KOPT-K1 (cell line): ENCODE data around the gene DYNC1H1.
A peak's percentile ranks its signal among the peaks of the same experiment; 100 is the strongest.
"Not testable (repeated sequence)": the region's sequence is repeated elsewhere in the genome, so short reads cannot be mapped to it uniquely, and the experiment has no call there.

ENCODE experiments used
- H3K27ac ChIP-seq: fragments of 200-600 bp; sonication (generic); 2 replicates; pipeline ENCODE4 v1.5.1; 2016; ENCODE audit warnings: antibody characterized with exemption, mild to moderate bottlenecking, low read depth, low read length; ENCODE audit not compliant: poor library complexity, severe bottlenecking
- H3K36me3 ChIP-seq: fragments of 200-600 bp; sonication (generic); 2 replicates; pipeline ENCODE4 v1.5.1; 2017; ENCODE audit warnings: antibody characterized with exemption, mild to moderate bottlenecking, low read length, moderate library complexity; ENCODE audit not compliant: insufficient read depth
- H3K9me3 ChIP-seq: fragments of 200-600 bp; sonication (generic); 2 replicates; pipeline ENCODE4 v1.5.1; 2017; ENCODE audit warnings: antibody characterized with exemption, low read length, mild to moderate bottlenecking; ENCODE audit not compliant: insufficient read depth, poor library complexity, severe bottlenecking

DYNC1H1 gene

DNA sequence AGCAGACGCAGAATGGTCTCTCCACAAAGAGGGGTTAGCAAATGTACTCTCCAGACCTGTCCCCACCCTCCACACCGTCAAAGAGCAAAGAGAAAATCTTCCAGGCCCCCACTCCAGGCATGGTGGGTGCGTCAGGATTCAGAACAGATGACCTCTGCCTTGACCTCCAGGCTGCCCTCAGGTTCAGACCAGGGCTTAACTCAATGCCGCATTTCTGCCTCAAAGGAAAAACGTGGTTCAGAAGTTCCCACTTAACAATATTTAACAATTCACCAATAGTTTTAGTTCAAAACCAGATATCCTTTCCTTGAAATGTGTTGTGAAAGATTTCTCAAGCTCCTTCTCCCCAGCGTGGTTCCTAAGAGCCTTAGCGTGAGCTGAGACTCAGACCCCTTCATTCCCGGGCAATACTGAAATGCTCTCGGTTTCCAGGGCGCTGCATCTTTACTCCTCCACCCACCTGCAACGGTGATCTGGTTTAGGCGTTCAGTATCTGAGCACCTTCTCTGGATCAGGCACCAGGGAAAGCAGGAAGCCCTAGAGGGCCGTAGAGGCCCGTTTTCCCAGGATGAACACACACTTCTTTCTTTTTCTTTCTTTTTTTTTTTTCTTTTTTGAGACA lies 99.5 kb downstream of the DYNC1H1 start:
- Histone ChIP-seq H3K27ac (no peak overlapping the region), H3K9me3 (no peaks in the 10 kb centered on the region)

GRCh38 chr14:102064590-102064989 lies 100.2 kb downstream of the DYNC1H1 start:
- H3K9me3 ChIP-seq, H3K27ac ChIP-seq, H3K36me3 ChIP-seq: not testable (repeated sequence)

More for the DNA sequence above, 99.5 kb downstream of the DYNC1H1 start:
- no peaks in the 10 kb centered on the region for H3K36me3 ChIP-seq

- H3K9me3 ChIP-seq = no peaks in the 10 kb centered on the region
- H3K36me3 ChIP-seq = no peaks in the 10 kb centered on the region
- H3K27ac ChIP-seq = no peak overlapping the region
Measured at GRCh38 chr14:102066041-102066451, 101.7 kb downstream of the DYNC1H1 start.

DNA sequence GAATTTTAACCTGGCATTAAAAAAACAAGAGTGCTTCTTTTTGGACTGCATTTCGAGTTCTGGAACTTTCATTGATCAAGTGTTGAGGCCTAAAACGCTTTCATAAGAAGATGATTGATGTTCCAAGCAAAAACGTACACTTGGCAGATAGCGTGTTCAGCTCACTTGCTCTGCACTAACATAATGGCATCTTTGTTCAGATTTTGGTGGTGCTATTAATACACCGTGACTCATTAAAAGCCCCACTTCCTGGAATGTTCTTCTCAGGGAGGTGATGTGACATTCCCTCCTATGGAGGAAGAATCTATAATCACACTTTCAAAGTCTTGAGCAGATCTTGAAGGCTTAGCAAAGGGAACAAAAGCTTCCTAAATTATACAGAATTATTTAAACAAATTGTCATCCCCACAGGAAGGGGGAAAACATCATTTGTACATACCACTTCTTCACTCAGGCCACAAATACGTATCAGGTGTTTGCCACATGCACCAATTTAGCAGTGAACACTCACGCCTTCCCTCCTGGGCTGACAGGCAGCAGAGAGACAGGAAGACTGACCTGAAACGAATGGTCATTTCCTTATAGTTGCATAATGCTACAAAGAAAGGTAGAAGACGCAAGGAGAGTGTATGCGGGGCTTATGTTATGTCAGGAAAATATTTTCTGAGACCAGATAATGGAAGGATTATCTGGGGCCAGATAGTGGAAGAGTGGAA lies 107.1 kb downstream of the DYNC1H1 start:
- no peak overlapping the region for H3K27ac ChIP-seq
- H3K36me3 ChIP-seq = peaks cover under 1% of the 10 kb centered on the region; the same call in 1 of the 2 replicates
- H3K9me3 ChIP-seq = no peaks in the 10 kb centered on the region

GRCh38 chr14:102074415-102074964 lies 110.1 kb downstream of the DYNC1H1 start:
- H3K9me3 ChIP-seq = no peaks in the 10 kb centered on the region
- peaks cover 31% of the 10 kb centered on the region for H3K36me3 ChIP-seq
- no peak overlapping the region for H3K27ac ChIP-seq

- Histone ChIP-seq H3K36me3 (peaks cover 37% of the 10 kb centered on the region), H3K27ac (no peak overlapping the region), H3K9me3 (no peaks in the 10 kb centered on the region)
Measured at GRCh38 chr14:102075155-102075554, 110.8 kb downstream of the DYNC1H1 start.

DNA sequence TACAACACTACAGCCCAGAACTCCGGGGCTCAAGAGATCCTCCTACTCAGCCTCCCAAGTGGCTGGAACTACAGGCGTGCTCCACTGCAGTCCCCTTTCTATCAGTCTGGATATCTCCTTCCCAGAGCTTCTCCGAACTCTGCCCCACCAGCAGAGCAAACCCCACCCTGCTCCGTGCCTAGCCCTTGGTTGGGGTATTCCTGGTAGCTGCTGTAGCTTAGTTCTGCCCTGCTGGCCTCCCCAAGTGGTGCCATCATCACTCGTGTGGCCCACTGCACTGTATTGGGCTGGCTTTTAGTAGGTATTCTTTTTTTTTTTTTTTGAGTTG lies 113.0 kb downstream of the DYNC1H1 start:
- Histone ChIP-seq H3K27ac (no peak overlapping the region), H3K9me3 (no peaks in the 10 kb centered on the region), H3K36me3 (peaks cover 59% of the 10 kb centered on the region)

- H3K36me3 ChIP-seq = peaks cover 69% of the 10 kb centered on the region
- not testable (repeated sequence) for H3K9me3 ChIP-seq, H3K27ac ChIP-seq
Measured at GRCh38 chr14:102078361-102078791, 114.0 kb downstream of the DYNC1H1 start.

DNA sequence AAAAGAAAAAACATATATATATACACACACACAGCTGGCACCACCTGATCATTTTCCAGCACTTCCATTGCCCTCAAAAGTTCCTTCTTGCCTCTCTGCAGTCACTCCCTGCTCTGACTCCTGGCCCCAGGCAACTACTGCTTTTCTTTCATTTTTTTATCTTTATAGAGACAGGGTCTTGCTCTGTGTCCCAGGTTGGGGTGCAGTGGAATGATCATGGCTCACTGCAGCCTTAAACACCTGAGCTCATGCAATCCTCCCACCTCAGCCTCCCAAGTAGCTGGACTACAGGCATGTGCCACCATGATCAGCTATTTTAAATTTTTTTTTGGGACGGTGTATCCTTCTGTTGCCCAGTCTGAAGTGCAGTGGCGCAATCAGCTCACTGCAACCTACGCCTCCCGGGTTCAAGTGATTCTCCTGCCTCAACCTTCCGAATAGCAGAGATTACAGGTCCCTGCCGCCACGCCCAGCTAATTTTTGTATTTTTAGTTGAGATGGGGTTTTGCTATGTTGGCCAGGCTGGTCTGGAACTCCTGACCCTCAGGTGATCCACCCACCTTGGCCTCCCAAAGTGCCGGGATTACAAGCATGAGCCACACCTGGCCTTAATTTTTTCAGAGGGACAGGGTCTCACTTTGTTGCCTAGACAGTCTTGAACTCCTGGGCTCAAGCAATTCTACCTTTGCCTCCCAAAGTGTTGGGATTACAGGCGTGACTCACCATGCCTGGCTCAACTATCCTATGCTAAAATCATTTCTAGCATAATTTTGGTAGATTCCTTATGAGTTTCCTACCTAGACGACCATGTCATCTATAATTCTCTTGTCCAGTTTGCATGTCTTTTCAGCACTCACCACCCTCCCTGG lies 114.7 kb downstream of the DYNC1H1 start:
- peaks cover 76% of the 10 kb centered on the region for H3K36me3 ChIP-seq
- no peak overlapping the region for H3K27ac ChIP-seq
- H3K9me3 ChIP-seq = no peaks in the 10 kb centered on the region

DNA sequence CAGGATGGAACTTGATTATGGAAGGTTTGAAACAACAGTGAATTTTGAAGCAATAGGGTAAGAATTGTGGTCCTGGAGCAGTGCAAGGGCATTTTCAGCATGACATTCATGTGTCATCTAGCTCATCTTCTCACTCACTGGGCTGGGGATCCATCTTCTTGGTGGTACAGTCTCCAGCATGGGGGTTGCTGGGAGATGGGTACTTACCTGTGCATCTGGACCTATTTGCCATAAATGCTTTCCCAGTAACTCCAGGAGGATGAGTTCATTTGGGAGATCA lies 115.3 kb downstream of the DYNC1H1 start:
- peaks cover 82% of the 10 kb centered on the region for H3K36me3 ChIP-seq
- H3K9me3 ChIP-seq = no peaks in the 10 kb centered on the region
- no peak overlapping the region for H3K27ac ChIP-seq

- H3K36me3 ChIP-seq = peaks cover 90% of the 10 kb centered on the region
- no peak overlapping the region for H3K27ac ChIP-seq
Measured at GRCh38 chr14:102080183-102081080, 116.1 kb downstream of the DYNC1H1 start.

DNA sequence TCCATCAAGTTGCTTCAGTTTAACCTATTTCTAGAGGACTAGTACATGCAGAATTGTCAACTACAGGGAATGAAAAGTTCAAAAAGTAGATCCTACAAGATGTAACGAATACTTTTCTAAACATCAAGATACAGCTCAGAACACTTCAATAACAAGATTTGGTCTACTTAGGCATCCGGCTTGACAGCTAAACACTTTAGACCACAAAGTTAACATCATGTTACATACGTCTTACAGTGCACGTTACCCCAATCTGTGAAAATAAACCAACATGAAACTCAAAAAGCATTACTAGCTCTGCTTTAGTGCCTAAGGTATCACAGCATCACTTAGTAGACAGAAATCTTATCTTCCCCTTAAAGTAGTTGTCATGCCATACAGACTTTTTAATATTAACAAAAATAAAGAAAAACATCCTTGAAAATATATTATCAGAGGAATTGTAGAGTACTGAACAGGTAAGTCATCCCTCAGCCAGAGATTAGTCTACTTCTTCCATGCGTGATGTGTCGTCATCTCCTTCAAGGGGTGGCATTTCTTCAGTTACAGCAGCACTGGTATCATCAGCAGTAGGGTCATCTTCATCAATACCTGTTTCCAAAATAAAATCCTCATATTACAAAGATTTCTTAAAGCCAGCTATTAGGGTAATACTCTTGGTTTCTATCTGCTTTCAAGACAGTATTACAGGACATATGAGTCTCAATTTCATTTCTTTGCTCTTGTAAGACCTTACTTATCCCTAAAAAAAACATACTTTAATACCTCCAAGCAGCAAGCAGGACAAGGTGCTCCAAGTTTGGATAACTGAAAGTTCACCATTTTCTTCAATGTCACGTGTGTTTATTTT lies 117.1 kb downstream of the DYNC1H1 start:
- Histone ChIP-seq H3K36me3 (peaks cover 99% of the 10 kb centered on the region), H3K9me3 (no peaks in the 10 kb centered on the region), H3K27ac (no peak overlapping the region)

More at GRCh38 chr14:102080183-102081080, 116.1 kb downstream of the DYNC1H1 start:
- no peaks in the 10 kb centered on the region for H3K9me3 ChIP-seq

DNA sequence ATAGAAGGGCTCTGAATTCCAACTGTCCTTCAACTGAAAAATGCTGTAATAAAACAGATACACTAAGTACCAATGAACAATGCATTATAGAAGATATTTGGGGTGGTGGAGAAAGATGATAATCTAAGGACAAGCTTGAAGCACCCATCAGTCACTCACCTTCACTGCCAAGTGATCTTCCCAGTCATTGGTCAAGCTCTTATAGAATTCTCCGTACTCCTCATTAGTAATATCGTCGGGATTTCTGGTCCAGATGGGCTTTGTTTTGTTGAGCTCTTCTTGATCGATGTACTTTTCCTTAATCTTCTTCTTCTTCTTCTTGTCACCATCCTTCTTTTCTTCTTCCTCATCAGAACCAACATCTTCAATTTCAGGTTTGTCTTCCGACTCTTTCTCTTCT lies 120.1 kb downstream of the DYNC1H1 start:
- peaks cover 69% of the 10 kb centered on the region for H3K36me3 ChIP-seq
- not testable (repeated sequence) for H3K9me3 ChIP-seq
- H3K27ac ChIP-seq = peak overlapping the region; percentile 97

DNA sequence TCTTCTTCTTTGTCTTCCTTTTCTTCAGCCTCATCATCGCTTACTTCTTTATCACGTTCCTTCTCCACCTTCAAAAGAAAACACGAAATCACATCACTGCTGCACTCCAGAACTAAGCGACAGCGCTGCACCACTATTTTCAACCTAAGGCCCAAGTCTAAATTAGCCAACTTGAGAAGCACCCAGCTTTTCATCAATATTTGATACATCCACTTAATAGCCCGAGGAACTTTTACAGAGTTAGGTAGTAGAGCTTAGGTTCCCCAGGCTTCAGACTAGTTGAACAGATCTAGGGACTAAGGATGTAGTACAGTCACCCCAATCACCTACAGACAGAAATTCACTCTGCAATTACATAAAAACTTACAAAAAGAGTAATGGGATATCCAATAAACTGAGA lies 120.6 kb downstream of the DYNC1H1 start:
- H3K9me3 ChIP-seq = no peaks in the 10 kb centered on the region
- H3K27ac ChIP-seq = peak overlapping the region; percentile 97
- H3K36me3 ChIP-seq = peaks cover 65% of the 10 kb centered on the region
